Loucy (cell line): Measurements from ENCODE around the gene ABCC3.

Experiments
- EZH2phosphoT487 ChIP-seq: fragments of 200-600 bp; IDR thresholded peaks from 2 replicates; pipeline ENCODE4 v1.6.1; 2018; ENCODE audit warnings: antibody characterized with exemption, mild to moderate bottlenecking, moderate library complexity, borderline replicate concordance
- TF ChIP-seq, protein P1 (sequence below): fragments of 200-600 bp; sonication (generic); conservative IDR thresholded peaks from 2 replicates; pipeline ENCODE4 v1.5.1; 2014; ENCODE audit warnings: mild to moderate bottlenecking, antibody characterized with exemption, low read length

DNA sequence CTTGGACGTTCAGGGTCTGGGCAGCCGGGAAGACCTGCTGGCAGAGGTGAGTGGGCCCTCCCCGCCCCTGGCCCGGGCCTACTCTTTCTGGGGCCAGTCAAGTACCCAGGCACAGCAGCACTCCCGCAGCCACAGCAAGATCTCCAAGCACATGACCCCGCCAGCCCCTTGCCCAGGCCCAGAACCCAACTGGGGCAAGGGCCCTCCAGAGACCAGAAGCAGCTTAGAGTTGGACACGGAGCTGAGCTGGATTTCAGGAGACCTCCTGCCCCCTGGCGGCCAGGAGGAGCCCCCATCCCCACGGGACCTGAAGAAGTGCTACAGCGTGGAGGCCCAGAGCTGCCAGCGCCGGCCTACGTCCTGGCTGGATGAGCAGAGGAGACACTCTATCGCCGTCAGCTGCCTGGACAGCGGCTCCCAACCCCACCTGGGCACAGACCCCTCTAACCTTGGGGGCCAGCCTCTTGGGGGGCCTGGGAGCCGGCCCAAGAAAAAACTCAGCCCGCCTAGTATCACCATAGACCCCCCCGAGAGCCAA is 8.6 kb upstream of the ABCC3 start:
- TF ChIP-seq, protein P1, sequence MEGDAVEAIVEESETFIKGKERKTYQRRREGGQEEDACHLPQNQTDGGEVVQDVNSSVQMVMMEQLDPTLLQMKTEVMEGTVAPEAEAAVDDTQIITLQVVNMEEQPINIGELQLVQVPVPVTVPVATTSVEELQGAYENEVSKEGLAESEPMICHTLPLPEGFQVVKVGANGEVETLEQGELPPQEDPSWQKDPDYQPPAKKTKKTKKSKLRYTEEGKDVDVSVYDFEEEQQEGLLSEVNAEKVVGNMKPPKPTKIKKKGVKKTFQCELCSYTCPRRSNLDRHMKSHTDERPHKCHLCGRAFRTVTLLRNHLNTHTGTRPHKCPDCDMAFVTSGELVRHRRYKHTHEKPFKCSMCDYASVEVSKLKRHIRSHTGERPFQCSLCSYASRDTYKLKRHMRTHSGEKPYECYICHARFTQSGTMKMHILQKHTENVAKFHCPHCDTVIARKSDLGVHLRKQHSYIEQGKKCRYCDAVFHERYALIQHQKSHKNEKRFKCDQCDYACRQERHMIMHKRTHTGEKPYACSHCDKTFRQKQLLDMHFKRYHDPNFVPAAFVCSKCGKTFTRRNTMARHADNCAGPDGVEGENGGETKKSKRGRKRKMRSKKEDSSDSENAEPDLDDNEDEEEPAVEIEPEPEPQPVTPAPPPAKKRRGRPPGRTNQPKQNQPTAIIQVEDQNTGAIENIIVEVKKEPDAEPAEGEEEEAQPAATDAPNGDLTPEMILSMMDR, result peak; percentile 75
- no peak for TF ChIP-seq EZH2phosphoT487
